HL-60/S4 treated with retinoic acid at 250 ng/mL for 4 days and 3 days (cell line): ENCODE results near the gene CLDN5.

Source experiments
- in situ Hi-C: fragments of 300-500 bp; cut with MboI; formaldehyde crosslinking; loops from 2 replicates; pipeline ENCODE4 v1.7.0; 2022; ENCODE audit warnings: low sequenced_read_pairs

The CLDN5 gene

DNA sequence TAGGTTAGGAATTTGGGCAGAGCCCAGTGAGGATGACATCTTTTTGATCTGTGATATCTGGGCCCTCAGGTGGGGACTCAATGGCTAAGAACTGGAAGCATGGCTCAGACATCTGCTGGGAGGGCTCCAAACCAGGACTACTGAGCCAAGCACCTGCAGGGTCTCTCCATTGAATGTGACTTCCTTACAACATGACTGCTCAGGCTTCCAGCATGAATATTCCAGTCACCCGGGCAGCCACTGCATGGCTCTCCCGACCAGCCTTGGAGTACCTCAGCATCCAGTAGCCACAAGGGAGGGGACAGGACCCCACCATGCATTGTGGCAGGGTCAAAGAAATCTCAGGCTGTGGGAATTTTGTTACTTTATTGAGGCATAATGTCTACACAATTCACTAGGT is 35.9 kb downstream of the CLDN5 start:
- in situ Hi-C loops, result no loop called here

DNA sequence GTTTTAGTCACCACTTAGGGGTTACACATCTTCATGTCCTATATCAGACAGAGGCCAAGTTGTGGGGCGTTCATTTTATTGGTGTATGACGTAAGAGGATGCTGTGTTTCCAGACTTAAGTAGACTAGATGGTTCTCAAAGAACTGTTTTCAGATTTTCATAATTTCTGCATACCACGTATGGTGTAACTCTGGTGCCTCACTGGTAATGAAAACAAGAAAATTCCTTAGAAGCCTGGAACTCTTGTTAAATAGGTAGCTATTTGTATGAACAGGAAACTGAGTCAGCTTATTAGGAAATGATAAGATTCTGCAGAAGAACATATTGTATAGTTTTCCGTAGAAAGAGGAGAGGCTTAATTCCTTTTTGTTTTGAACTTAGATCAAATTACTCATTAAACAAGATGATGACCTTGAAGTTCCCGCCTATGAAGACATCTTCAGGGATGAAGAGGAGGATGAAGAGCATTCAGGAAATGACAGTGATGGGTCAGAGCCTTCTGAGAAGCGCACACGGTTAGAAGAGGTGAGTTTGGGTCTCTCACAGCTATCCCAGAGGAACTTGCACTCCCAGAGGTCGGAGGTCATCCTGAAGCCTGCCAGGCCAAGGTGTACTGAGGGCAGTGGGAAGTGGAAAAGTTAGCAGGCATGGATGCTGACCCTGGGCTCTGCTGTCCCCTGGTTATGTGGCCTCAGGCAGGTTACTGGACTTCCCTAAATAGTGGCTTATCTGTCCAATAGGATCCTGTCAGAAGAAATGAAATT is 40.5 kb downstream of the CLDN5 start:
- in situ Hi-C loops, result no loop called here

GRCh38 chr22:19482297-19482696 is 41.9 kb downstream of the CLDN5 start:
- in situ Hi-C loops, result no loop called here

- in situ Hi-C loops, result no loop called here
These were observed 43.4 kb downstream of the CLDN5 start for GRCh38 chr22:19480789-19481188.

- in situ Hi-C loops, result no loop called here
These were observed 44.0 kb downstream of the CLDN5 start for GRCh38 chr22:19480173-19480568.

DNA sequence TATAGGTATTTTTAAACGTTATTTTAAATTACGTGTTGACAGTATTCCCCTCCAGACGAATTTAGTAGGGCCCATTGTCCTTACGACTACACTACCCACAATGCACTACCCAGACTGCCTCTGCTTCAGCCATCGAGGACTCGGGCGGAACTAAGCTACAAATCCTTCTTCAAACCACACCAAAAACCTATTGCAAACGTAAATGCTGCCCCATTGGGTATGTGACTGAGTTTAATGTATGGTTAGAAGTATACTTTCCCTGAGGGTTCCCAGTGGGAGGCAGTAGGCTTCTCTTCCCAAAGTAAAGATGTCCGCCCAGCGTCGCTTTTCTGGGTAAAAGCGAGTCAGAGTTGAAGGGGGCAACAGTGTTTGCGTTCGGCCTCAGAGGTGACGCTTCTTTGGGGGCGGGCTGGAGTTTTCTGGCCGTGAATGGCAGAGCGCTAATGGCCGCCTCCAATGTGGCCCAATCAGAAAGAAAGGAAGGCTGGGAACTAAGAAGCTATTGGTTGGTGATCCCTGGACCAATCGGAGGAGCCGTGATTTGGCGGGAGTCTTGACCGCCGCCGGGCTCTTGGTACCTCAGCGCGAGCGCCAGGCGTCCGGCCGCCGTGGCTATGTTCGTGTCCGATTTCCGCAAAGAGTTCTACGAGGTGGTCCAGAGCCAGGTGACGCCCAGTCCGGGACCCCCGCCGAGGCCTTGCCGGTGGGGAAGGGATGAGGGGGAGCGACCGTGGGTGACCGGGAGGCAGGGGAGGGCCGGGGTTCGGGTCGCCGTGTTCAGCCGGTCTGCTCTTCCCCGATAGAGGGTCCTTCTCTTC is 44.6 kb downstream of the CLDN5 start, which contains the start of gene CDC45:
CDC45 (plus strand) TSS at position 566 of the 818 bp plus-strand sequence; CDS start at position 615, 49 bp downstream.
- in situ Hi-C loops, result no loop called here

DNA sequence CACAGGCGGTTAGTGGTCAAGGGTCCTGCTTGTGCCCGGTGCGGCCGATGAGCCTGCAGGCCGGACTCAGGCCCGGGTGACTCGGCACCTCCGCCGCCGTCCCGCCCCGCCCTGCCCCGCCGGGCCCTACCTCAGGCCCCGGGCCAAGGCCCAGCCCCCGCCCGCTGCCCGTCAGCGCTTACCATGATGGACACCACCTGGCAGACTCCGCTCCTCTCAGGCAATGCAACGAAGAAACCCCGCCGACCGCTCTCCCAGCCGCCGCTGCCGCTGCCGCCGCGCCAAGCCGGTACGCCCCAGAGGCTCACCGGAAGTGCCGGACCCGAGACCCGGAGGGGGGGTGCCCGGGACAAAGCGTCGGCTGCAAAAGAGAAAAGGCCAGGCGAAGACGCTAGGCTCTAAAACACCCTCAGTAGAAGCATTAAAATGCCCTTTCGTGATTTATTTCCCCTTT is 45.3 kb downstream of the CLDN5 start, which contains the start of gene UFD1:
UFD1 (minus strand) TSS at position 293 of the 454 bp plus-strand sequence; CDS start at position 185, 108 bp downstream.
- in situ Hi-C loops, result no loop called here

DNA sequence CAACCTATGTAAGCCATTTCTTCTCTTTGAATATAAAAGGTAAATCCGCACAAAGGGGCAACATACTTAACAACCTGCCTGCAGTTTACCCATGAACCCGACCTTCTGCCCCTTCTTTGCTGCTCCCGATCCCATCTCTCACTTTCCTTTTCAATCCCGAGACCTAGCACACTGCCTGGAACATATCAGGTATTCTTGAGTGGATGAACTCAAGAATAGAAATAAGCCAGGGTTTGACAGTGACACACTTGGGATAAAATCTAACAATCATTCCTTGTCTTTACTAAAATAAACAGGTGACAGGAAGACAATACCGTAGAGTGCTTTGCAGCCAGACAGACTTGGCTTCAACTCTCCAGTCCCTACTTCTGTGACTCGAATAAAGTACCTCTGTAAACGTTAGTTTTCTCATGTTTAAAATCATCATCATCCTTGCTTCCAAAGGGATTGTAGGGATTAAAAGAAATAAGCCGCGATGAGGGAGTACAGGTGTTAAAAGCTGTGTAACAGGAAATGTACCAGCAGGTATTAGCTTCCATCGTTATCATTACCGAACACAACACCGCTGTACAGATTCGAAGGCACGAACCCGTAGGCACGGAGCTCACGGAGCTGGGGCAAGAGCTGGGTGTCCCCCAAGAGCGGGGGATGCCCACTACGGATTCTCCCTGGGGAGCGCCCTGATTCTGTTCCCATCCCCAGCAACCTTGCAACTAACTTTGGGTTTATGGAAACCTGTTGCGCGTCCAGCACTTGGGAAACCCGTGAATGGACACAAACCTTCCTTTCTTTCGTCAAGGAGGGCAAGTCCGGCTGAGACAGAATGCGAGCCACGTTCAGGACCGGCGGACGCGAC is 45.9 kb downstream of the CLDN5 start:
- in situ Hi-C loops, result no loop called here

DNA sequence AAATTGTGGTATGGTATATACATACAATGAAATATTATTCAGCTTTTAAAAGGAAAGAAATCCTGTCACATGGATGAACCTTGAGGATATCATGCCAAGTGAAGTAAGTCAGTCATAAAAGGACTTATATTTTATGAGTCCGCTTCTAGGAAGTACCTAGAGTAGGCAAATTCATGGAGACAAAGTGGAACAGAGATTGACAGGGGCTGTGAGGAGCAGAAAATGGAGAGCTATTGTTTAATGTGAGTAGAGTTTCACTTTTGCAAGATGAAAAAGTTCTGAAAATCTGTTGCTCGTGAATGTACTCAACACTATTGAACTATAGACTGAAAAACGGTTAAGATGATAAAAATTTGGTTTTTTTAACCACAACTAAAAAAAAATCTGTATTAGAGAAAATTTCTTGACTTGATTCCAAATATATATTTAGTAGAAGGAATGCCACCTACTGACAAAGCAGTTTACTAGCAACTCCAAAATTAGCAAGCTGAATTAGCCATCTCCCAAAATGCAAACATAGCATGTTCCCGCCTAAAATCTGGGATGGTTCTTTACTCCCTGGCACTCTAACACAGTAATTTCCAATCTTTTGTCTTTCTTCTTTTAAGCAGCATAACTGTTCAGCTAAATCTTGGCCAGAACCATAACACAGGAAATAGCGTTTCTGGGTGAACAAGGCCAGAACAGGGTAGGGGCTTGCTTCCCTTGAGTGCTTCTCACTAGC is 46.7 kb downstream of the CLDN5 start:
- in situ Hi-C loops, result no loop called here

GRCh38 chr22:19476023-19476422 is 48.2 kb downstream of the CLDN5 start:
- in situ Hi-C loops, result no loop called here

GRCh38 chr22:19473578-19473977 is 50.6 kb downstream of the CLDN5 start:
- in situ Hi-C loops, result no loop called here
